ENCODE results near the gene GFOD2.

The GFOD2 gene

DNA sequence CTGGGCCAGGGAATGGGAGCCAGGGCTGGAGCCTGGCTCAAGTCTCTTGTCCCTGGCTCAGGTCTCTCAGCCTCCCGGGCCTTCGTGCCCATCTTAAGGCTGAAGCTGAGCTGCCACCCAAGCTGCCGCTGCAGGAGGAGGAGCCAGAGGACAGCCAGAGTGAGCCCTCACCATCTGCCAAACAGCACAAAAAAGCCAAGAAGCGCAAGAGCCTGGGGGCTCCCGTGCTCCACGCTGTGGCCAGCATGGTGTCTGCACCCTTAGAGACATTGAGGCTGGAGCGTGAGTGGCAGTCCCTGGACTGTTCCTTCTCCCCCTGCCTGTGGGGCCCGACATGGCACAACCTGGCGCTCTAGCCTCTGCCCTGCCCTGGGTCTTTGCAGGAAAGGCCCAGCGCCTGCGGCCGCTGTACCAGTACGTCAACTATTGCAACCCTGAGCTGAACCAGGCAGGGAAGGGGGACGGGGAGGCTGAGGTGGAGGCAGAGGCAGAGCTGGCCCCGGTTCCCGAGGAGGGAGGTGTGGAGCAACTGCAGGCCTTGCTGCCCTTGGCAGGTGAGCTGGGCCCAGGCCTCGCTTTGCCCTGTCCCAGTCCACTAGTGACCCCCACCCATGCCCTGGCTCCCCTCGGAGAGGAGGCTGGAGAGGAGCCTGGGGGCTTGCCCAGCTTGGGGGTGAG is 51.2 kb downstream of the GFOD2 start (continued):
- TF ChIP-seq, protein P1, sequence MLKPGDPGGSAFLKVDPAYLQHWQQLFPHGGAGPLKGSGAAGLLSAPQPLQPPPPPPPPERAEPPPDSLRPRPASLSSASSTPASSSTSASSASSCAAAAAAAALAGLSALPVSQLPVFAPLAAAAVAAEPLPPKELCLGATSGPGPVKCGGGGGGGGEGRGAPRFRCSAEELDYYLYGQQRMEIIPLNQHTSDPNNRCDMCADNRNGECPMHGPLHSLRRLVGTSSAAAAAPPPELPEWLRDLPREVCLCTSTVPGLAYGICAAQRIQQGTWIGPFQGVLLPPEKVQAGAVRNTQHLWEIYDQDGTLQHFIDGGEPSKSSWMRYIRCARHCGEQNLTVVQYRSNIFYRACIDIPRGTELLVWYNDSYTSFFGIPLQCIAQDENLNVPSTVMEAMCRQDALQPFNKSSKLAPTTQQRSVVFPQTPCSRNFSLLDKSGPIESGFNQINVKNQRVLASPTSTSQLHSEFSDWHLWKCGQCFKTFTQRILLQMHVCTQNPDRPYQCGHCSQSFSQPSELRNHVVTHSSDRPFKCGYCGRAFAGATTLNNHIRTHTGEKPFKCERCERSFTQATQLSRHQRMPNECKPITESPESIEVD (tag by site-specific recombination; IDR thresholded peaks at IDR 0.05): no peak
- TF ChIP-seq ZFP41 (tag by site-specific recombination; IDR thresholded peaks at IDR 0.05; ENCODE audit: borderline replicate concordance) (no peak), YY2 (tag by site-specific recombination; IDR thresholded peaks at IDR 0.05) (no peak), ZNF114 (tag by site-specific recombination; IDR thresholded peaks at IDR 0.05) (no peak), ZNF747 (tag by site-specific recombination; IDR thresholded peaks at IDR 0.05) (no peak), ZNF777 (tag by site-specific recombination; IDR thresholded peaks at IDR 0.05; ENCODE audit: borderline replicate concordance) (no peak), ZNF214 (tag by site-specific recombination; IDR thresholded peaks at IDR 0.05; ENCODE audit: borderline replicate concordance) (no peak), ZIC2 (tag by site-specific recombination; IDR thresholded peaks at IDR 0.05) (no peak), ZNF768 (tag by site-specific recombination; IDR thresholded peaks at IDR 0.05) (no peak), ZNF629 (tag by site-specific recombination; IDR thresholded peaks at IDR 0.05) (no peak), ZNF132 (tag by site-specific recombination; IDR thresholded peaks at IDR 0.05; ENCODE audit: borderline replicate concordance) (no peak), ZNF366 (tag by site-specific recombination; conservative IDR thresholded peaks at IDR 0.05) (no peak), ZEB2 (tag by site-specific recombination; IDR thresholded peaks at IDR 0.05) (no peak), GLIS1 (tag by site-specific recombination; IDR thresholded peaks at IDR 0.05) (0 out of 2 replicates have a peak, but pooled peaks have one; percentile 6), ZNF311 (tag by site-specific recombination; IDR thresholded peaks at IDR 0.05; ENCODE audit: borderline replicate concordance) (no peak)
- TF ChIP-seq, protein P2, sequence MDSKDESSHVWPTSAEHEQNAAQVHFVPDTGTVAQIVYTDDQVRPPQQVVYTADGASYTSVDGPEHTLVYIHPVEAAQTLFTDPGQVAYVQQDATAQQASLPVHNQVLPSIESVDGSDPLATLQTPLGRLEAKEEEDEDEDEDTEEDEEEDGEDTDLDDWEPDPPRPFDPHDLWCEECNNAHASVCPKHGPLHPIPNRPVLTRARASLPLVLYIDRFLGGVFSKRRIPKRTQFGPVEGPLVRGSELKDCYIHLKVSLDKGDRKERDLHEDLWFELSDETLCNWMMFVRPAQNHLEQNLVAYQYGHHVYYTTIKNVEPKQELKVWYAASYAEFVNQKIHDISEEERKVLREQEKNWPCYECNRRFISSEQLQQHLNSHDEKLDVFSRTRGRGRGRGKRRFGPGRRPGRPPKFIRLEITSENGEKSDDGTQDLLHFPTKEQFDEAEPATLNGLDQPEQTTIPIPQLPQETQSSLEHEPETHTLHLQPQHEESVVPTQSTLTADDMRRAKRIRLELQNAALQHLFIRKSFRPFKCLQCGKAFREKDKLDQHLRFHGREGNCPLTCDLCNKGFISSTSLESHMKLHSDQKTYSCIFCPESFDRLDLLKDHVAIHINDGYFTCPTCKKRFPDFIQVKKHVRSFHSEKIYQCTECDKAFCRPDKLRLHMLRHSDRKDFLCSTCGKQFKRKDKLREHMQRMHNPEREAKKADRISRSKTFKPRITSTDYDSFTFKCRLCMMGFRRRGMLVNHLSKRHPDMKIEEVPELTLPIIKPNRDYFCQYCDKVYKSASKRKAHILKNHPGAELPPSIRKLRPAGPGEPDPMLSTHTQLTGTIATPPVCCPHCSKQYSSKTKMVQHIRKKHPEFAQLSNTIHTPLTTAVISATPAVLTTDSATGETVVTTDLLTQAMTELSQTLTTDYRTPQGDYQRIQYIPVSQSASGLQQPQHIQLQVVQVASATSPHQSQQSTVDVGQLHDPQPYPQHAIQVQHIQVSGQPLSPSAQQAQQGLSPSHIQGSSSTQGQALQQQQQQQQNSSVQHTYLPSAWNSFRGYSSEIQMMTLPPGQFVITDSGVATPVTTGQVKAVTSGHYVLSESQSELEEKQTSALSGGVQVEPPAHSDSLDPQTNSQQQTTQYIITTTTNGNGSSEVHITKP (tag by site-specific recombination; IDR thresholded peaks at IDR 0.05): peak; percentile 94
- TF ChIP-seq, protein P3, sequence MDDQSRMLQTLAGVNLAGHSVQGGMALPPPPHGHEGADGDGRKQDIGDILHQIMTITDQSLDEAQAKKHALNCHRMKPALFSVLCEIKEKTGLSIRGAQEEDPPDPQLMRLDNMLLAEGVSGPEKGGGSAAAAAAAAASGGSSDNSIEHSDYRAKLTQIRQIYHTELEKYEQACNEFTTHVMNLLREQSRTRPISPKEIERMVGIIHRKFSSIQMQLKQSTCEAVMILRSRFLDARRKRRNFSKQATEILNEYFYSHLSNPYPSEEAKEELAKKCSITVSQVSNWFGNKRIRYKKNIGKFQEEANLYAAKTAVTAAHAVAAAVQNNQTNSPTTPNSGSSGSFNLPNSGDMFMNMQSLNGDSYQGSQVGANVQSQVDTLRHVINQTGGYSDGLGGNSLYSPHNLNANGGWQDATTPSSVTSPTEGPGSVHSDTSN (CRISPR knock-in tag; IDR thresholded peaks at IDR 0.05): no peak
- TF ChIP-seq, protein P4, sequence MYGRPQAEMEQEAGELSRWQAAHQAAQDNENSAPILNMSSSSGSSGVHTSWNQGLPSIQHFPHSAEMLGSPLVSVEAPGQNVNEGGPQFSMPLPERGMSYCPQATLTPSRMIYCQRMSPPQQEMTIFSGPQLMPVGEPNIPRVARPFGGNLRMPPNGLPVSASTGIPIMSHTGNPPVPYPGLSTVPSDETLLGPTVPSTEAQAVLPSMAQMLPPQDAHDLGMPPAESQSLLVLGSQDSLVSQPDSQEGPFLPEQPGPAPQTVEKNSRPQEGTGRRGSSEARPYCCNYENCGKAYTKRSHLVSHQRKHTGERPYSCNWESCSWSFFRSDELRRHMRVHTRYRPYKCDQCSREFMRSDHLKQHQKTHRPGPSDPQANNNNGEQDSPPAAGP (tag by site-specific recombination; IDR thresholded peaks at IDR 0.05): no peak
- TF ChIP-seq, protein P5, sequence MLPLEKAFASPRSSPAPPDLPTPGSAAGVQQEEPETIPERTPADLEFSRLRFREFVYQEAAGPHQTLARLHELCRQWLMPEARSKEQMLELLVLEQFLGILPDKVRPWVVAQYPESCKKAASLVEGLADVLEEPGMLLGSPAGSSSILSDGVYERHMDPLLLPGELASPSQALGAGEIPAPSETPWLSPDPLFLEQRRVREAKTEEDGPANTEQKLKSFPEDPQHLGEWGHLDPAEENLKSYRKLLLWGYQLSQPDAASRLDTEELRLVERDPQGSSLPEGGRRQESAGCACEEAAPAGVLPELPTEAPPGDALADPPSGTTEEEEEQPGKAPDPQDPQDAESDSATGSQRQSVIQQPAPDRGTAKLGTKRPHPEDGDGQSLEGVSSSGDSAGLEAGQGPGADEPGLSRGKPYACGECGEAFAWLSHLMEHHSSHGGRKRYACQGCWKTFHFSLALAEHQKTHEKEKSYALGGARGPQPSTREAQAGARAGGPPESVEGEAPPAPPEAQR (tag by site-specific recombination; IDR thresholded peaks at IDR 0.05): no peak
- TF ChIP-seq, protein P6, sequence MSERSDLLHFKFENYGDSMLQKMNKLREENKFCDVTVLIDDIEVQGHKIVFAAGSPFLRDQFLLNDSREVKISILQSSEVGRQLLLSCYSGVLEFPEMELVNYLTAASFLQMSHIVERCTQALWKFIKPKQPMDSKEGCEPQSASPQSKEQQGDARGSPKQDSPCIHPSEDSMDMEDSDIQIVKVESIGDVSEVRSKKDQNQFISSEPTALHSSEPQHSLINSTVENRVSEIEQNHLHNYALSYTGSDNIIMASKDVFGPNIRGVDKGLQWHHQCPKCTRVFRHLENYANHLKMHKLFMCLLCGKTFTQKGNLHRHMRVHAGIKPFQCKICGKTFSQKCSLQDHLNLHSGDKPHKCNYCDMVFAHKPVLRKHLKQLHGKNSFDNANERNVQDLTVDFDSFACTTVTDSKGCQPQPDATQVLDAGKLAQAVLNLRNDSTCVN (tag by site-specific recombination; optimal IDR thresholded peaks at IDR 0.05): no peak
- TF ChIP-seq, protein P7, sequence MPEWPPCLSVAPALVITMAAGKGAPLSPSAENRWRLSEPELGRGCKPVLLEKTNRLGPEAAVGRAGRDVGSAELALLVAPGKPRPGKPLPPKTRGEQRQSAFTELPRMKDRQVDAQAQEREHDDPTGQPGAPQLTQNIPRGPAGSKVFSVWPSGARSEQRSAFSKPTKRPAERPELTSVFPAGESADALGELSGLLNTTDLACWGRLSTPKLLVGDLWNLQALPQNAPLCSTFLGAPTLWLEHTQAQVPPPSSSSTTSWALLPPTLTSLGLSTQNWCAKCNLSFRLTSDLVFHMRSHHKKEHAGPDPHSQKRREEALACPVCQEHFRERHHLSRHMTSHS (tag by site-specific recombination; IDR thresholded peaks at IDR 0.05): no peak
- TF ChIP-seq, protein P8, sequence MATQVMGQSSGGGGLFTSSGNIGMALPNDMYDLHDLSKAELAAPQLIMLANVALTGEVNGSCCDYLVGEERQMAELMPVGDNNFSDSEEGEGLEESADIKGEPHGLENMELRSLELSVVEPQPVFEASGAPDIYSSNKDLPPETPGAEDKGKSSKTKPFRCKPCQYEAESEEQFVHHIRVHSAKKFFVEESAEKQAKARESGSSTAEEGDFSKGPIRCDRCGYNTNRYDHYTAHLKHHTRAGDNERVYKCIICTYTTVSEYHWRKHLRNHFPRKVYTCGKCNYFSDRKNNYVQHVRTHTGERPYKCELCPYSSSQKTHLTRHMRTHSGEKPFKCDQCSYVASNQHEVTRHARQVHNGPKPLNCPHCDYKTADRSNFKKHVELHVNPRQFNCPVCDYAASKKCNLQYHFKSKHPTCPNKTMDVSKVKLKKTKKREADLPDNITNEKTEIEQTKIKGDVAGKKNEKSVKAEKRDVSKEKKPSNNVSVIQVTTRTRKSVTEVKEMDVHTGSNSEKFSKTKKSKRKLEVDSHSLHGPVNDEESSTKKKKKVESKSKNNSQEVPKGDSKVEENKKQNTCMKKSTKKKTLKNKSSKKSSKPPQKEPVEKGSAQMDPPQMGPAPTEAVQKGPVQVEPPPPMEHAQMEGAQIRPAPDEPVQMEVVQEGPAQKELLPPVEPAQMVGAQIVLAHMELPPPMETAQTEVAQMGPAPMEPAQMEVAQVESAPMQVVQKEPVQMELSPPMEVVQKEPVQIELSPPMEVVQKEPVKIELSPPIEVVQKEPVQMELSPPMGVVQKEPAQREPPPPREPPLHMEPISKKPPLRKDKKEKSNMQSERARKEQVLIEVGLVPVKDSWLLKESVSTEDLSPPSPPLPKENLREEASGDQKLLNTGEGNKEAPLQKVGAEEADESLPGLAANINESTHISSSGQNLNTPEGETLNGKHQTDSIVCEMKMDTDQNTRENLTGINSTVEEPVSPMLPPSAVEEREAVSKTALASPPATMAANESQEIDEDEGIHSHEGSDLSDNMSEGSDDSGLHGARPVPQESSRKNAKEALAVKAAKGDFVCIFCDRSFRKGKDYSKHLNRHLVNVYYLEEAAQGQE (tag by site-specific recombination; IDR thresholded peaks at IDR 0.05): no peak

Measured in HEK293 (cell line).